NCI-H345 treated with DMSO at 0.1 percent for 48 hours (cell line): ENCODE measurements around the gene SULT2B1.

ENCODE experiments used
- DNase-seq: peaks from one replicate; lab custom pipeline; 2025; ENCODE audit not compliant: unreplicated experiment; lab: John Stamatoyannopoulos, UW

Gene SULT2B1

DNA sequence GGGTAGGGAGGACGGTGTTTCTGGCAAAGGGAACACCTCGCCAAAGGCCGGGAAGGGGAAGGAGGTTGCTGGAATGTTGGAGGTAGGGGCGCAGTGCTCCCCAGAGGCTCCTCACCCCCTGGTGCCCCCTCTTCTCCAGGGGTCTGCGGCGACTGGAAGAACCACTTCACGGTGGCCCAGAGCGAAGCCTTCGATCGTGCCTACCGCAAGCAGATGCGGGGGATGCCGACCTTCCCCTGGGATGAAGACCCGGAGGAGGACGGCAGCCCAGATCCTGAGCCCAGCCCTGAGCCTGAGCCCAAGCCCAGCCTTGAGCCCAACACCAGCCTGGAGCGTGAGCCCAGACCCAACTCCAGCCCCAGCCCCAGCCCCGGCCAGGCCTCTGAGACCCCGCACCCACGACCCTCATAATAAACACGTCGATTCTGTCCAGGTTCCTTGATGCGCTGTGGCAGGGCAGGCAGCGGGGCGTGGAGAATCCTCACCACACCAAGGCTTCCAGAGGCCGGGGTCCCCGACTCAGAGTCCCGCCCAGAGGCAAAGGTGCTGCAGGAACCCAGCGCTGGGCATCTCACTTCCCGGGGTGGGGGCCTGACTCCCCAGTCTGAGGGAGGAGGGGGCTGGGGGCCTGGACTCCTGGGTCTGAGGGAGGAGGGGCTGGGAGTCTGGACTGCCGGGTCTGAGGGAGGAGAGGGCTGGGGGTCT, 47.2 kb downstream of the SULT2B1 start:
- no peak for DNase-seq

DNA sequence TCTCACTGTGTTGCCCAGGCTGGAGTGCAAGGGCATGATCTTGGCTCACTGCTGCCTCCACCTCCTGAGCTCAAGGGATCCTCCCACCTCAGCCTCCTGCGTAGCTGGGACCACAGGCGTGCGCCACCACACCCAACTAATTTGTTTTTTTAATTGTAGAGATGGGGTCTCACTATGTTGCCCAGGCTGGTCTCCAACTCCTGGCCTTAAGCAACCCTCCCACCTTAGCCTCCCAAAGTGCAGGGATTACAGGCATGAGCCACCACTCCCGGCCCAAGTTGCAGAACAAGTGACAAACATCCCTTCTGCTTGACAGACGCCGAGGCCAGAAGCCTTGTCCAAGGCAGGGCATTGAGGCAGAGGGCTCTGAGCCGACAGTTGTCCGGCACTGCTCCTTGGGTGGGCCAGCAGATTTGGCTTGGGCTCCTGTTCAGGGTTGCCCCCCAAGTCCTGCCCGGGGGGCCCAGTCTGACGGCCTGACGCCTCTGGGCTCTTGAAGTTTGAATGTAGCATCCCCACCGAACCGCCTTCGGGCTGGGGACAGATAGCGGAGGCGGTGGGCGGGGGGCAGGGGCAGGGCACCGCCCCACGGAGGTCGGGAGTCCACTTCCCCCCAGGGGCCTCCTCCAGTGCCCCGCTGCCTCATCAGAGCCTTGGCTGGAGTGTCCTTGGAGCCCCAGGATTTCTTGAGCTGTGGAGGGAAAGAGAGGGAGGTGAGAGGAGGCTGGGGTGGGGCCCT, 48.9 kb downstream of the SULT2B1 start:
- no peak for DNase-seq

DNA sequence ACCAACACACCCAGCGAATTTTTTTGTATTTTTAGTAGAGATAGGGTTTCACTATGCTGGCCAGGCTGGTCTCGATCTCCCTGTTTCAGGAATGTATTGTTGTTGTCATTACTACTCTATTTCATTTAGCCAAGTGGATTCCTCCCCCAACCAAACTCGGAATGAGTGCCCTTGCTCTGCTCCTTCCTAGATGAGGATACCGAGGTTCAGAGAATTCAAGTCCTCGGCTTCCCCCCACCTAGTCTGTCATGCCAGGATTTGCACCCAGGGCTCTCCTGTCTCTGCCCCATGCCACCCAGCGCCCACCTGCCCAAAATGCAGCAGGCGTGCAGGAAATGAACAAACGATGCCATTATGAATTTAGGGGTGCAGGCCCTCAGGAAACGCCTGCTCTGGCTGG, 51.0 kb downstream of the SULT2B1 start:
- DNase-seq: no peak

DNA sequence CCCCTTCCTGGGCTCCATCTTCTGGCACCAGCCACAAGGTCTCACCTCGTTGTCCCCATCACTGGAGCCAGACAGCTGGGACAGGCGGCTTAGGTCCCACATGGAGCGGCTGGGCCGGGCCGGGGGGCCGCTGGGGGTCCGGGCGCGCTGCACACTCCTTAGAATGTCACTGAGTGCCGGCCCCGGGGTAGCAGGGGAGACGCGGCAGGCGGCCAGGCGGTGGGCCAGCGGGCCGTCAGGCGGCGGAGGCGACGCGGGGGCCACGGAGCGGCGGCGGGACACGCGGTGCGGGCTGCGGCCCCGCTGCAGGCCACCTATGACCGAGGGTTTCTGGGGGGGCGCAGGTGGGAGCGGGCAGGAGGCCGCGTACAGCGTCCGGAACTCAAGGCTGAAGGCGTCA, 51.5 kb downstream of the SULT2B1 start:
- no peak for DNase-seq

DNA sequence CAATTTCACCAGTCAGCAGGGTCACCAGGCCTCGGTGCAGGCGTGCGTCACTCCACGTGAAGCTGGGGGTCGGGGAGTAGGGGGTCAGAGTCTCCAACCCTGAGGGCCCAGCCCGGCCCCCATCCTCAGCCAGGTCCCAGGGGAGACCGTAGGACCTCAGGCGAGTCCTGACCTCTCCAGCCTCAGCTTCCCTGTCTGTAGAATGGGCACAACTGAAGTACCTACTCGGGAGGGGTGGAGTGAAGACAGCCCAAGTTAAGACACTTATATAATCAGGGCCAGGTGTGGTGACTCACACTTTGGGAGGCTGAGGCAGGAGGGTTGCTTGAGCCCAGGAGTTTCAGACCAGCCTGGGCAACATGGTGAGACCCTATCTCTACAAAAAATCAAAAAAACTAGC, 51.9 kb downstream of the SULT2B1 start:
- DNase-seq: no peak

DNA sequence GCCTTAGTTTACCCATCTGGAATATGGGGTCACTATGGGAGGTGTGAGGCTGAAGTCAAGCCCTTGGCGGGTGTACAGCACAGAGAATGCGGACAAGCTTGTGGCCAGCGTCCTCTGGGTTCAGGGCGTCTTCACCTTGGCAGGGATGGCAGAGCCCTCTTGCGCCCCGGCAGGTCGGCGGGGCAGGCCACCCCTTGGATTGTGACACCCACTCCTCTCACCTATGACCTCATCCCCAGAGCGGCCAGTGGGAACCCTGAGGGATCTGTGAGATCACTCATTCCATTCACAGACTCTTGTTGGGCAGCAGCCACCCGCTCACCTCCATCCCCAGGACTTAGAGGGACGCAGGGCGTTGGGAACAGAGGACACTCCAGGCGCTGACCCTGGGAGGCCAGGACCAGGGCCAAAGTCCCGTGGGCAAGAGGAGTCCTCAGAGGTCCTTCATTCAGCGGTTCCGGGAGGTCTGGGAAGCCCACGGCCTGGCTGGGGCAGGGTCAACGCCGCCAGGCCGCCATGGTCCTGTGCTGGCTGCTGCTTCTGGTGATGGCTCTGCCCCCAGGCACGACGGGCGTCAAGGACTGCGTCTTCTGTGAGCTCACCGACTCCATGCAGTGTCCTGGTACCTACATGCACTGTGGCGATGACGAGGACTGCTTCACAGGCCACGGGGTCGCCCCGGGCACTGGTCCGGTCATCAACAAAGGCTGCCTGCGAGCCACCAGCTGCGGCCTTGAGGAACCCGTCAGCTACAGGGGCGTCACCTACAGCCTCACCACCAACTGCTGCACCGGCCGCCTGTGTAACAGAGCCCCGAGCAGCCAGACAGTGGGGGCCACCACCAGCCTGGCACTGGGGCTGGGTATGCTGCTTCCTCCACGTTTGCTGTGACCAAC, 54.7 kb downstream of the SULT2B1 start, which contains the start of gene SPACA4:
Gene SPACA4, plus strand, starts transcription at position 280 of the 896 bp plus-strand sequence. Its CDS starts 237 bp downstream, at position 517.
- DNase-seq: no peak

DNA sequence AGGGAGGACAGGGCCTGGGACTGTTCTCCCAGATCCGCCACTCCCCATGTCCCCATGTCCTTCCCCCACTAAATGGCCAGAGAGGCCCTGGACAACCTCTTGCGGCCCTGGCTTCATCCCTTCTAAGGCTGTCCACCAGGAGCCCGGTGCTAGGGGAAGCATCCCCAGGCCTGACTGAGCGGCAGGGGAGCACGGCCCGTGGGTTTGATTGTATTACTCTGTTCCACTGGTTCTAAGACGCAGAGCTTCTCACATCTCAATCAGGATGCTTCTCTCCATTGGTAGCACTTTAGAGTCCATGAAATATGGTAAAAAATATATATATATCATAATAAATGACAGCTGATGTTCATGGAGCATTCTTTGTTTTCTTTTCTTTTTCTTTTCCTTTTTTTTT, 55.4 kb downstream of the SULT2B1 start:
- DNase-seq: no peak

DNA sequence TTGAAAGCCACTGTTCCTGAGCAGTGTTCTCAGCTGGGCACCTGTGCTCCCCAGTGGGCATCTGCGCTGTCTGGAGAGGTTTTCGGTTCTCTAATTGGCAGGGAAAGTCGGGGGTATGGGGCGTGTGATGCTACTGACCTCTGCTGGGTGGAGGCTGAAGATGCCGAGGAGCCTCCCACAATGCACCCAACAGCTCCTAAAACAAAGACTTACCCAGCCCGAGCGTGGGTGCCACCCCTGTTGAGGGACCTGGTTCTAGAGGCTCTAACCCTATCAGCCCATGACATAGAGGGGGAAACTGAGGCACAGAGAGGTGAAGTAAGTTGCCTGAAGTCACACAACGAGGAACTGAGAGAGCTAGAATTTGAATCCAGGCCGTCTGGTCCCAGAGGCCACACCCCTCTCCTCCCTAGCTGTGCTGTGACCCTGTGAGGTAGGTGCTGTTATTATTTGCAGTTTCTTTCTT, 56.9 kb downstream of the SULT2B1 start:
- DNase-seq: peak; percentile 51

DNA sequence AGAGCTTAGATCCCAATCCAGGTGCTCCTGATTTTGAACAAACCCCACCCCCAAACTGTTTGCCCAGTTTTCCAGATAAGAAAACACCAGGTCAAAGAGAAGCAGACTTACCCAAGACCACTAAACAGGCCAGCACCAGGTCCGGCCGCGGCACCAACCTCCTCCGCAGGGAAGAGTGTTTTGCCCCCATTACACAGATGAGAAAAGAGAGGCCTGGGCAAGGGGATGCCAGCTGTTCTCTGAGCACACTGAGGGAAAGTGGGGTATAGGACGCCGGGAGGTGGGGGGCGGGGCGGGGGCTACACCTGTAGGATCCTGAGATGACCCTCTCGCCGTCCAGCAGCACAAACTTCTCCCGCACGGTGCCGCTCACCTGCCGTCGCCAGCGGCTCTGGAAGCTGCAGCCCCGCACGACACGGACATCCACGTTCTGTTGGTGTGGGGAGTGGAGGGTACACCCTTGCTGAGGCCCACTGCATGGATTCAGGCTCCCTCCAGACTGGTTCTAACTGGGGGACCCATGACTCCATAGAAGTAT, 57.7 kb downstream of the SULT2B1 start:
- no peak for DNase-seq

DNA sequence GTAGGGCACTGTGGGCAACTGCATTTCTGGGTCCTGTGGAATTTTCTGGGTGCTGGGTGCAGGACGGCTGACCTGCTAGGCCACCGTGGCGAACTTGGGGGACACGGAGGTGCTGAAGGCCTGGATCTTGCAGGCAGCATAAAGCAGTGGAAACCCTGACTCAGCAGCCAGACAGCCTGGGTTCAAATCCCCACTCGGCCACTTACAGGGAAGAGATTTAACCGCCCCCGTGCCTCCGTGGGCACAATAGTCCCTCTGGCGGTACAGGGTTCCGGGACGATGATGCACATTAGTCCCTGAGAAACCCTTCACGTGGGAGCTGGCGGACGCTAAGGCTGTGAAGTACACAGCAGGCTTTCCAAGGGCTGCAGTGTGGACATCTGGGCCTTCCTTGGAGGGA, 59.9 kb downstream of the SULT2B1 start:
- DNase-seq: no peak

DNA sequence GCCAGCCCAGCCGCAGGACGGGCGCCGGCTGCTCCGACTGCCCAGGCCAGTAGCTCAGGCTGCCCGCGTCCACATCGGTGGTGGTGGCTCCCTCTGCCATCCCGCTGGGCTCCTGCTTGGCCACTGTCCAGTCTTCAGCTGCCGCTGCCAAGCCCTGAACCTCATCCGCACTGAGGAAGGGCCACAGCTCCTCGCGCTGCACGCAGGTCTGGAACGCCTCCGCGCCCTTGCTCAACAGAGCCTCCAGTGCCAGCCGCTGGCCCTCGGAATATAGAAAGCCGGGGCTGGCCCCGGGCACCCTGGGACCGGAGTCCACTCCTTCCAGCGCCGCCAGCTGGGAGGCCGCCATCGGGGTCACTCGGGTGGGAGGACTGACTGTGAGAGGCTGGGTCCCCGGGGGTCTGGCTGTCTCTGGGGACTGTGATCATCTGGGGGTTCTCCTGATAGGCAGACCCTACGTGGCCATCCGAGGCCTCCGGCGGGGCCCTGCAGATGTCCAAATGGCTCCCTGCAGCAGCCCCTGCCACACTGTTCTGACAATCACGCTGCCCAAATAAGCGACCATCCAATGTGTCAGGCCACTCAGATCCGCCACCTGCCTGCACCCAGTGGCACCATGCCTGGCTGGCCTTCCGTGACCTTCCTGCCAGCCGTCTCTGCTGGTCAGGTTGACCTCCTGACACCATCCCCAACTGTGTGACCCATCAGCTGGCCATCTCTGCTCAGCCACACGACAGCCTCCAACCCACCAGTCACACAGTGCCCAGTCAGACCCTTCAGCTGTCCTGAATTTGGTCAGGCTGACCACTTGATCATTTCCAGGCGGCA, 61.3 kb downstream of the SULT2B1 start:
- no peak for DNase-seq

DNA sequence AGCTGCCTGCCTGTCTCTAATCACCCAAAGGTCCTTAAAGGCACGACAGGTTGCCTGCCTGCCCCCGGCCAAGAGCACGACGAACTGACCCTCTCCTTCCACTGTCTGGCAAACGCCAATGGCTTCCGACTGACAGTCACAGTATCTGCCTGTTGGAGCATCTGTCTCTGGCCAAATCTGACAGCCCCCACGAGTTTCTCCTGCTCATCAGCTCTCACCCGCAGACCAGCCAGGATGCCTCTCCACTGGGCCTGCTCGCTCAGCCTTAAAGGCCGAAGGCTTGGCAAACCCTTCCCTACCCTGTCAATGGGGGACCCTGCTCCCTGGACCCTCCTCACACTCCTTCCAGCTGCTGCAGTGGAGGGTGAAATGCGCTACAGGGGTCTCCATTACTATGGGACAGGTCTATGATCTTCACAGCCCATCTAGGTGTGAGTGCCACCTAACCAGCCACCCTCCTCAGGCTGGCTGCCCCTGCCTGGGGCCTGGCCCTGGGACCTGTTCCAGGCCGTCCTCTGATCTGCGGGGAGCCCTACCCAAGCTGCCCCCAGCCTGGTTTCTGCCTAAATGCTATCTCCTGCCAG, 62.0 kb downstream of the SULT2B1 start:
- DNase-seq: no peak

DNA sequence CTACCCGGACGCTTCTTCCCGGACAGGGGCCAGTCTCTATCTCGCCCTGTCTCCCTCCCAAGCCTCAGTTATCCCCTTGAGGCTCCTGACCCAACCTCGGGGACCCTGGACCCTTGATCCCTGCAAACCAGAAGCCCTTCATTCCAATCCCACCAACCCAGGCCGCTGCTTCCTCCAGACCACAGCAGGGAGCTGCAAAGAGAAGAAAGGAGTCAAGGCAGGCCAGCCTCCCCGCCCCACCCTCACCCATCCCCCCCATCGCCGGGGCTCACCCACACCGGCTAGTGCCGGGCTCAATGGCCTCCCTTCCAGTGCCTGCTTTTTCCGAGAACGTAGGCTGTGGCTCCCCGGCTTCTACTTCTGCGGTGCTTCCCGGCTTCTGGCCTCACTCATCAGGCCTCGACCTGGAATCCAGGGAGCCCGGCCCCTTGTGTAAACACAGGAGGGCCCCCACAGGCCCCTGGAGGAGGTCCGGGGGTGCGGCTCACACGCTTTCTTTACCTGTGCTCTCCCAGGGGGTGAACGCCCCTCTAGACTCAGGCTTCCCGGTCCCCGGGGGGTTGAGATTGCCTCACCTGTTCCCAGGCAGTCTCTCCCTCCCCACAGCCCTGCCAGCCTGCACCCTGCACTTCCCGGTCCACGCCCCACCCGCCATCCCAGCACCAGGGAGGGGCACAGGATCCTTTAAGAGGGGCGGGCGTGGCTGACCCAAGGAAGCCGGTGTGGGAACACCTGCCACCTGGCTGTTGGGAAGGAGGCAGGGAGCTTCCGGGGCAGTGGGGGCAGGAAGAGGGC, 62.7 kb downstream of the SULT2B1 start, which contains the start of gene FAM83E:
Gene FAM83E, minus strand, starts transcription at position 641 of the 795 bp plus-strand sequence. CDS start 1,704 bp downstream, outside the sequence.
- no peak for DNase-seq

DNA sequence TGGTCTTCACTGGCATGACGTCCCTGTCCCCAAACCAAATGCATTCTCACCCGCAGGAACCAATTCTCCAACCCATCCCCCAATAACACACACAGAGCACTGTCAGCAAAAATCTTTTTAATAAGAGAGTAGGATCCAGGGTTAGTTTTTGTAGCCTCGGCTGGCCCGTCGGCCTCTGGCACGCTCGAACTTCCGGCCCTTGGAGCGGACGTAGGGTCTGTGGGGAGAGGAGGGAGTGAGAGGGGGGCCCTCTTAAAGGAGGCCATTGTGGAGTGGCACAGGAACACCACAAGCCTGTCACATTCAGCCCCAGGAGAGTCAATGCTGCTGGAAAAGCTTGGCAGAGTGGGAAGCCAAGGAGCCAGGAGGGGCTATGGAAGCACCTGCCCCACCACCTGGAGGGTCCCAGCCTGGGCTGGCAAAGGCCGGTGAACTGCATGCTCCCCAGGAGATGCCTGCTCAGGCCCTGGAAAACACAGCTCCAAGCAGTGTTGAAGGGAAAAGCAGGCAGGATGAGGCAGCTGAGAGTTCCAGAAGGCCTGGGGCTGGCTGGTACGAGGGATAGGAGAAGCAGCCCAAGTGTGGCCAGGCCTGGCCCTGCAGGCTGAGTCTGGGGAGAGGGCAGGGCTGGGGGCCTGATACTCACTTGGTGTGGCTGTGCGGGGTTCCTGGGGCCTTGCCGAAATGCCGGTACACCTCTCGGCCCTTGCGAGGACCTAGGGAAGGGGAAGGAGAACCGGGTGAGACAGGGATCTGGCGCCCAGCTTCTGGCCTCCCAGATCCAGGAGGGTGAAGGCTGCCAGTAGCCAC, 63.5 kb downstream of the SULT2B1 start:
- no peak for DNase-seq

DNA sequence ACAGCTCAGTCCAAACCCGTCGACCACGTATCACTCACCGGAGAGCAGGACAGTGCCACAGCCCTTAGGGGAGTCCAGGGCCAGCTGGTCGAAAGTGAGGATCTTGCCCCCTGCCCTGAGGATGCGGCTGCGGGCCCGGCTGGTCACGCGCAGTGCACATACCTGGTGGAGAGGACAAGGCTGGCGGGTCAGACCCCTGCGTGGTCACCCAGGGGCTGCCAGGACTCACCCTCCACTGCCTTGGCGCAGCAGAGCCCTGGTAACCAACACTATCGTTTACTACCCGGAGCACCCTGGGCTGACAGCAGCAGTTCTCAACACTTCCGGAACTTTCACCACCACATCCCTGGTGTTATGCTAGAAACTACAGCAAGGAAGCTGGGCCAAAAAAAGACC, 64.1 kb downstream of the SULT2B1 start:
- no peak for DNase-seq

DNA sequence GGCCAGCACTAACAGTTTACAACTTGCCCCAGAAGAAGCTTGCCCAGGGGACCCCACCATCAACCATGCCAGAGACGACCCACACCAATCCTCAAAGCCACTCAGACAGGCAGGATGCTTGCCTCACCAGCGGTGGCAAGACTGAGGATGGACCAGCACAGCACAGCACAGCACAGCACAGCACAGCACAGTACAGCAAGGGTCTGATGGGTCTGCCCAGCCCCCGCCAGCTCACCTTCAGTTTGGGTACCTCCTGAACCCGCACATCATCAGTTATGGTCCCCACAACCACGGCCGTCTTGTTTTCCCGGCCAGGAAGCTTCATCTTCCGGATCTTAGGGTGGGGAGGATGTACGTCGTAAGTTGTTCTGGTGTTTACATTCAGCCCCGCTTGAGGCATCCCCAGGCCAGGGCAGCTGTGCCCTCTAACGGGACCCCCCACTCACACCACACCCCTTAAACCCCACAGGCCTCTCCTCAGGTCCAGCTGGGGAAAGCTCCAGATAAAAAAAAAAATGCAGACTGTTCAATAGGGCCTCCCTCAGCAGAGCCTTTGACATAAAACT, 64.6 kb downstream of the SULT2B1 start:
- DNase-seq: no peak

DNA sequence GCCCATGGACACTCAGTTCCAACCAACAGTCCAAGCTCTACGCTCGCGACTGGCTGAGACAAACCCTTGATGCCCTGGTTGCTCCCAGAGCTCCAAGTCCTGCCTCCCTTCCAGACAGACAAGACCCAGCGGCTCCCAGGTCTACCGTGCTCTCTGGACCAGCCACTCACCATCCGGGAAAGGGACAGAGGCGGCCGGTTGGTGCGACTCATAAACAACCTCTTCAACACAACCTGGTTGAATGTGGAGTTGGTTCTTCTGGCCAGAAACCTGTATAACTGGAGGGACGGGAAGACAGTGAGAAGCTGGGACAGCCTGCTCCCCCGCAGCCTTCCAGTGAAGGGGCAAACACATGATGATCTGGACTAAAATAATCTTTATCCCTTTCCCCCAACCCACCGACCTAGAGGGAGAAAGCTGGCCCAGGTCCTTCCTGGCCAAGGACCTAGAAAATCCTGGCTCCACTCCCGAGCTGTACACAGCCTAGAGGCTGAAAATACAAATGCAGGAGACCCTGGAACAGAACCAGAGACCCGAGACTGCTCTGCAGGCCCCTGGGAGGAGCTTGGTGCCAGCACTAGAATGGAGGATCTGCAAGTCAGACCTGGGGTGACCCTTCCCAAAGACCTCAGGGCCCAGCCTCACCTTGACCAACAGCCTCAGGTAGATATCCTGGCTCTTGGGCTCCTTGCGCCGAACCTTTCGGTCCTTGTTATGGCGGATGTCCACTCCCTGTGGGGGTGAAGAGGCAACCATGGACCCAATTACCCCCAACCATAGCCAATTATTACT, 65.4 kb downstream of the SULT2B1 start:
- no peak for DNase-seq
